GM12878 (cell line): ENCODE data around the gene TRIM38. TPM values are rescaled to one million over a fixed set of nuclear protein-coding genes. Genes with fewer than 3 reads are reported as not detected.

ENCODE experiments used
- ATF3 ChIP-seq: IDR thresholded peaks from 2 replicates; pipeline ENCODE4 v1.6.1; 2011; ENCODE audit warnings: low read depth, mild to moderate bottlenecking, low read length, moderate library complexity, borderline replicate concordance; ENCODE audit errors: extremely low read depth
- BMI1 ChIP-seq: fragments of 450-650 bp; IDR thresholded peaks from 2 replicates; pipeline ENCODE4 v1.6.1; 2016; ENCODE audit warnings: mild to moderate bottlenecking, moderate library complexity, borderline replicate concordance
- CBX3 ChIP-seq: fragments of 200-600 bp; sonication (generic); IDR thresholded peaks from 2 replicates; pipeline ENCODE4 v1.6.1; 2016; ENCODE audit warnings: low read depth, borderline replicate concordance
- CEBPB ChIP-seq, 2 experiments: fragments of 150-350 bp in 1 of 2; IDR thresholded peaks; 2 replicates each; pipeline ENCODE4 v1.6.1; 2012 to 2014; ENCODE audit warnings: low read depth in 2 of 2, low read length in 2 of 2, borderline replicate concordance in 1 of 2, inconsistent platforms in 1 of 2
- CUX1 ChIP-seq: IDR thresholded peaks from 2 replicates; pipeline ENCODE4 v1.6.1; 2012; ENCODE audit warnings: improper control_type of control experiment, low read depth, low read length; ENCODE audit not compliant: insufficient replicate concordance
- EGR1 ChIP-seq, 2 experiments: IDR thresholded peaks; 1 replicate in 1 of 2; 2 replicates in 1 of 2; pipeline ENCODE4 v1.6.1; 2011 to 2012; ENCODE audit warnings: low read depth in 2 of 2, low read length in 2 of 2, borderline replicate concordance in 1 of 2, mild to moderate bottlenecking in 1 of 2, moderate library complexity in 1 of 2
- MEF2A ChIP-seq: IDR thresholded peaks from 2 replicates; pipeline ENCODE4 v1.6.1; 2011; ENCODE audit warnings: low read depth, mild to moderate bottlenecking, low read length, moderate library complexity; ENCODE audit not compliant: insufficient read depth
- MEF2B ChIP-seq: fragments of 450-650 bp; IDR thresholded peaks from 2 replicates; pipeline ENCODE4 v1.6.1; 2018; ENCODE audit warnings: mild to moderate bottlenecking, moderate library complexity; ENCODE audit not compliant: partially characterized antibody, poor library complexity, severe bottlenecking
- NFYB ChIP-seq: IDR thresholded peaks from 2 replicates; pipeline ENCODE4 v1.6.1; 2011; ENCODE audit warnings: low read depth, mild to moderate bottlenecking, low read length, improper control_type of control experiment, moderate library complexity; ENCODE audit not compliant: insufficient read depth
- POLR2AphosphoS2 ChIP-seq: IDR thresholded peaks from 2 replicates; pipeline ENCODE4 v1.6.1; 2011; ENCODE audit warnings: low read depth, mild to moderate bottlenecking, low read length, improper control_type of control experiment, moderate library complexity
- POLR2AphosphoS5 ChIP-seq: IDR thresholded peaks from 2 replicates; pipeline ENCODE4 v1.6.1; 2011; ENCODE audit warnings: mild to moderate bottlenecking, low read length, inconsistent platforms
- RCOR1 ChIP-seq: conservative IDR thresholded peaks from 2 replicates; pipeline ENCODE4 v1.6.1; 2012; ENCODE audit warnings: low read depth, low read length, improper control_type of control experiment
- RUNX3 ChIP-seq: IDR thresholded peaks from 2 replicates; pipeline ENCODE4 v1.6.1; 2012; ENCODE audit warnings: low read length, inconsistent platforms
- SMARCA5 ChIP-seq: fragments of 450-650 bp; IDR thresholded peaks from 2 replicates; pipeline ENCODE4 v1.6.1; 2017; ENCODE audit warnings: mild to moderate bottlenecking
- TCF7 ChIP-seq: IDR thresholded peaks from 2 replicates; pipeline ENCODE4 v1.6.1; 2014; ENCODE audit warnings: antibody characterized with exemption, borderline replicate concordance
- polyA plus RNA-seq, 11 experiments: library from polyadenylated mRNA; depleted of rRNA in 4 of 11; unstranded in 6 of 11; stranded (reverse) in 5 of 11; fragments of >200 nt; fragmentation: Nextera tagmentation in 4 of 11; fragmentation: Illumina TruSeq in 1 of 11; extraction: Ambion mirVana in 4 of 11; extraction: Trizol in 1 of 11; gene quantifications; 1 replicate in 1 of 11; 2 replicates in 10 of 11; pipeline versions ENCODE4 v1.2.1 to v1.2.3, GENCODE V29; 2011 to 2016; ENCODE audit warnings: inconsistent platforms in 2 of 11, missing spikeins in 2 of 11, low read depth in 1 of 11
- total RNA-seq, 4 experiments: library from RNA; depleted of rRNA in 3 of 4; stranded (reverse); fragments of >200 nt in 3 of 4; fragmentation: Illumina TruSeq in 1 of 4; extraction: Trizol in 1 of 4; gene quantifications; 2 replicates each; pipeline versions ENCODE4 v1.2.1 to v1.2.3, GENCODE V29; 2013 to 2021
- TF ChIP-seq, protein P1 (sequence below): IDR thresholded peaks from 2 replicates; pipeline ENCODE4 v1.6.1; 2012; ENCODE audit warnings: mild to moderate bottlenecking, low read depth, low read length
- TF ChIP-seq, protein P2 (sequence below): IDR thresholded peaks from 2 replicates; pipeline ENCODE4 v1.6.1; 2011; ENCODE audit warnings: borderline replicate concordance, low read depth, mild to moderate bottlenecking, moderate library complexity, mixed read lengths, low read length; ENCODE audit not compliant: insufficient read depth; ENCODE audit errors: extremely low read length

The TRIM38 gene
- total and polyA plus RNA-seq, 10 of the 15 experiments (the other 5 are each of a cell fraction or from before 2014, with no cell fraction given) = 4.5 to 14.7 (median 11.1) TPM

DNA sequence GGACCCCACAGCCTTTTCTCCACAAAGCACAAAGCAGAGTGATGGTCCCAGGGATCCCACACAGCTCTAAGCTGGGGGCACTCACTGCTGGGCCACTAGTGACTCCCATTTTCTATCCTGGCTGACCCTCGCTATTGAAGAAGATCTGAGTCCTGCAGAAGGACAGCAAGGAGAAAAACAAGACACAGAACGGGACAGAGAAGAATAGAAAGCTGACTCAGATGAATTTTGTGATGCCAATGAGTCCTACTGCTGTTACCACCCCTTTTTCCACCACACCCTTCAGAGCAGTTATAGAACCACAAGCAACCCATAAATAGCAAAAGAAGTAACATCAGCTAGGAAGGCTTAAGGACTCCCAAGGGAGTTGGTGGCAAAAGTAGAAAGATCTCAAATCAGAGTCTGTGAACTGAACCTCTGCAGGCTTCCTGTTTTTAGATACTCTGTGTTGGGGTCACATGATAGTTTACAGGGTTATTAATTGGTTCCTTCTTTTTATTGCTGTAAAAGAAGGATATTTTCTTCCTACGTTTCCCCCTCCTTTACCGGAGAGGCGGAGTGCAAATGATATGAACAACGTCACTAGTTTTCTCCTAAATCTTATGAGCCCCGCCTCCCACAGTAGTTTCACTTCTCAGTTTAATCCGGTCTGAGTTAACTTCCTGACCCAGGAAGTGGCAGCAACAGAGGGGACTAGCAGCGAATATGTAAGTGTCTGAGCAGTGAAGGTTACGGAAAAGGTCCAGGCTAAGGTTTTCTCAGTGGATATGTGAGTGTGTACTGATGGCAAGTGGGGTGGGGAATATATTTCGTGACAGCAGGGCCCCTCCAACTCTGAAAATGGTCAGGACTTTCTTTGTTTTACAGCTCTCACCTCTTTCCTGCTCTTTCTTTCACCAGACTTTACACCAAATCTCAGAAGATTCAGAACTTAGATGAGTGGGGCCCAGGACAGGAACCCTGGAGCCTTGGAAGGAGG is at the start of gene TRIM38 (continued):
- TF ChIP-seq CUX1 = peak; percentile 42
- no peak for TF ChIP-seq TCF7
- peak; percentile 99 for TF ChIP-seq POLR2AphosphoS5
- peak; percentile 84 for TF ChIP-seq MEF2A
- peak; percentile 45; the same call in 1 of the 2 replicates for TF ChIP-seq NFYB
- peak; percentile 88 for TF ChIP-seq POLR2AphosphoS2
- TF ChIP-seq MEF2B = peak; percentile 99
- no peak for TF ChIP-seq CBX3
- TF ChIP-seq, protein P1, sequence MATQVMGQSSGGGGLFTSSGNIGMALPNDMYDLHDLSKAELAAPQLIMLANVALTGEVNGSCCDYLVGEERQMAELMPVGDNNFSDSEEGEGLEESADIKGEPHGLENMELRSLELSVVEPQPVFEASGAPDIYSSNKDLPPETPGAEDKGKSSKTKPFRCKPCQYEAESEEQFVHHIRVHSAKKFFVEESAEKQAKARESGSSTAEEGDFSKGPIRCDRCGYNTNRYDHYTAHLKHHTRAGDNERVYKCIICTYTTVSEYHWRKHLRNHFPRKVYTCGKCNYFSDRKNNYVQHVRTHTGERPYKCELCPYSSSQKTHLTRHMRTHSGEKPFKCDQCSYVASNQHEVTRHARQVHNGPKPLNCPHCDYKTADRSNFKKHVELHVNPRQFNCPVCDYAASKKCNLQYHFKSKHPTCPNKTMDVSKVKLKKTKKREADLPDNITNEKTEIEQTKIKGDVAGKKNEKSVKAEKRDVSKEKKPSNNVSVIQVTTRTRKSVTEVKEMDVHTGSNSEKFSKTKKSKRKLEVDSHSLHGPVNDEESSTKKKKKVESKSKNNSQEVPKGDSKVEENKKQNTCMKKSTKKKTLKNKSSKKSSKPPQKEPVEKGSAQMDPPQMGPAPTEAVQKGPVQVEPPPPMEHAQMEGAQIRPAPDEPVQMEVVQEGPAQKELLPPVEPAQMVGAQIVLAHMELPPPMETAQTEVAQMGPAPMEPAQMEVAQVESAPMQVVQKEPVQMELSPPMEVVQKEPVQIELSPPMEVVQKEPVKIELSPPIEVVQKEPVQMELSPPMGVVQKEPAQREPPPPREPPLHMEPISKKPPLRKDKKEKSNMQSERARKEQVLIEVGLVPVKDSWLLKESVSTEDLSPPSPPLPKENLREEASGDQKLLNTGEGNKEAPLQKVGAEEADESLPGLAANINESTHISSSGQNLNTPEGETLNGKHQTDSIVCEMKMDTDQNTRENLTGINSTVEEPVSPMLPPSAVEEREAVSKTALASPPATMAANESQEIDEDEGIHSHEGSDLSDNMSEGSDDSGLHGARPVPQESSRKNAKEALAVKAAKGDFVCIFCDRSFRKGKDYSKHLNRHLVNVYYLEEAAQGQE = 0 out of 2 replicates have a peak, but pooled peaks have one; percentile 20
- TF ChIP-seq BMI1 = no peak
- no peak; the same call in 1 of the 2 replicates for TF ChIP-seq SMARCA5
- TF ChIP-seq RCOR1 = 0 out of 2 replicates have a peak, but pooled peaks have one; percentile 22
- TF ChIP-seq, protein P2, sequence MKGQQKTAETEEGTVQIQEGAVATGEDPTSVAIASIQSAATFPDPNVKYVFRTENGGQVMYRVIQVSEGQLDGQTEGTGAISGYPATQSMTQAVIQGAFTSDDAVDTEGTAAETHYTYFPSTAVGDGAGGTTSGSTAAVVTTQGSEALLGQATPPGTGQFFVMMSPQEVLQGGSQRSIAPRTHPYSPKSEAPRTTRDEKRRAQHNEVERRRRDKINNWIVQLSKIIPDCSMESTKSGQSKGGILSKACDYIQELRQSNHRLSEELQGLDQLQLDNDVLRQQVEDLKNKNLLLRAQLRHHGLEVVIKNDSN = no peak
- peak; percentile 86 for TF ChIP-seq RUNX3
- no peak for TF ChIP-seq CEBPB (IDR thresholded peaks at IDR 0.05; ENCODE audit: borderline replicate concordance in 1 of 2, low read depth in 2 of 2, low read length in 2 of 2)
- no peak for TF ChIP-seq EGR1 (IDR thresholded peaks at IDR 0.05; ENCODE audit: borderline replicate concordance in 1 of 2, low read depth in 2 of 2, low read length in 2 of 2)
- no peak for TF ChIP-seq ATF3
